Body of pancreas (tissue), 4 donors: ENCODE results near the gene ITGAX.

Experiments used
- CTCF ChIP-seq, 7 experiments: fragments of 450-650 bp in 4 of 7; fragments of 200-600 bp in 3 of 7; sonication (generic) in 3 of 7; IDR thresholded peaks; one replicate each; pipeline ENCODE4 v1.5.1; 2016 to 2019; ENCODE audit warnings: antibody characterized with exemption in 7 of 7
- POLR2A ChIP-seq, 3 donors: fragments of 450-650 bp; IDR thresholded peaks; one replicate each; pipeline ENCODE4 v1.6.1; 2016; ENCODE audit warnings: antibody characterized with exemption in 3 of 3, mild to moderate bottlenecking in 2 of 3

GRCh38 chr16:31407406-31407805 is 52.4 kb downstream of the ITGAX start:
- TF ChIP-seq CTCF (IDR thresholded peaks at IDR 0.05): no peak
- no peak for TF ChIP-seq POLR2A (IDR thresholded peaks at IDR 0.05)
